Activated T-cell treated with anti-CD3 and anti-CD28 coated beads for 48 hours (primary cell): ENCODE results near the gene C9orf50.
"Not testable (repeated sequence)": the region's sequence is repeated elsewhere in the genome, so short reads cannot be mapped to it uniquely, and the experiment has no call there.

Experiments
- DNase-seq: peaks from one replicate; pipeline ENCODE4 v3.0.0-alpha.2; 2020; ENCODE audit warnings: low read depth

C9orf50 gene

GRCh38 chr9:129648092-129648763 lies 27.3 kb upstream of the C9orf50 start:
- no peak for DNase-seq

GRCh38 chr9:129647635-129648034 lies 26.7 kb upstream of the C9orf50 start:
- no peak for DNase-seq

- no peak for DNase-seq
Measured at GRCh38 chr9:129646654-129647053, 25.8 kb upstream of the C9orf50 start.

- DNase-seq = no peak
Measured at GRCh38 chr9:129646252-129646651, 25.4 kb upstream of the C9orf50 start.

- no peak for DNase-seq
Measured at GRCh38 chr9:129644902-129645301, 24.0 kb upstream of the C9orf50 start.

GRCh38 chr9:129644365-129644764 lies 23.5 kb upstream of the C9orf50 start:
- DNase-seq = no peak

GRCh38 chr9:129643706-129644105 lies 22.8 kb upstream of the C9orf50 start:
- no peak for DNase-seq

- peak; percentile 98 for DNase-seq
Measured at GRCh38 chr9:129641750-129642585, 21.1 kb upstream of the C9orf50 start, which contains the start of gene ASB6. Gene ASB6, minus strand, starts transcription at chr9:129642151. Its CDS starts 152 bp downstream, at chr9:129641999.

- DNase-seq = no peak
Measured at GRCh38 chr9:129640871-129641749, 20.2 kb upstream of the C9orf50 start.

GRCh38 chr9:129640086-129640870 lies 19.4 kb upstream of the C9orf50 start:
- no peak for DNase-seq

- no peak for DNase-seq
Measured at GRCh38 chr9:129639756-129640085, 18.8 kb upstream of the C9orf50 start.

GRCh38 chr9:129639034-129639630 lies 18.2 kb upstream of the C9orf50 start:
- no peak for DNase-seq

GRCh38 chr9:129637673-129638439 lies 17.0 kb upstream of the C9orf50 start:
- DNase-seq = no peak

GRCh38 chr9:129637102-129637501 lies 16.2 kb upstream of the C9orf50 start:
- no peak for DNase-seq

- not testable (repeated sequence) for DNase-seq
Measured at GRCh38 chr9:129636343-129636742, 15.4 kb upstream of the C9orf50 start.

GRCh38 chr9:129635099-129636065 lies 14.5 kb upstream of the C9orf50 start:
- no peak for DNase-seq

- no peak for DNase-seq
Measured at GRCh38 chr9:129633848-129634247, 12.9 kb upstream of the C9orf50 start.

- DNase-seq = no peak
Measured at GRCh38 chr9:129633207-129633606, 12.3 kb upstream of the C9orf50 start.

- no peak for DNase-seq
Measured at GRCh38 chr9:129632460-129632859, 11.6 kb upstream of the C9orf50 start.
